Inferior parietal cortex (tissue), 1 donor: Measurements from ENCODE around the gene CEP104.

Source experiments
- DNase-seq: peaks from one replicate; pipeline ENCODE4 v3.0.0-alpha.2; 2016; ENCODE audit errors: extremely low spot score

The CEP104 gene

GRCh38 chr1:3856923-3857790 lies at the start of gene CEP104, which contains the start of gene DFFB:
CEP104 (minus strand) TSS chr1:3857211; CDS start chr1:3852407, 4,804 bp downstream.
DFFB (plus strand) TSS chr1:3857476; CDS start chr1:3857604, 128 bp downstream.
- peak; percentile 94 for DNase-seq

- no peak for DNase-seq
Measured at GRCh38 chr1:3906672-3907020, 49.6 kb upstream of the CEP104 start.

GRCh38 chr1:3905953-3906671 lies 49.1 kb upstream of the CEP104 start:
- DNase-seq, result no peak

DNA sequence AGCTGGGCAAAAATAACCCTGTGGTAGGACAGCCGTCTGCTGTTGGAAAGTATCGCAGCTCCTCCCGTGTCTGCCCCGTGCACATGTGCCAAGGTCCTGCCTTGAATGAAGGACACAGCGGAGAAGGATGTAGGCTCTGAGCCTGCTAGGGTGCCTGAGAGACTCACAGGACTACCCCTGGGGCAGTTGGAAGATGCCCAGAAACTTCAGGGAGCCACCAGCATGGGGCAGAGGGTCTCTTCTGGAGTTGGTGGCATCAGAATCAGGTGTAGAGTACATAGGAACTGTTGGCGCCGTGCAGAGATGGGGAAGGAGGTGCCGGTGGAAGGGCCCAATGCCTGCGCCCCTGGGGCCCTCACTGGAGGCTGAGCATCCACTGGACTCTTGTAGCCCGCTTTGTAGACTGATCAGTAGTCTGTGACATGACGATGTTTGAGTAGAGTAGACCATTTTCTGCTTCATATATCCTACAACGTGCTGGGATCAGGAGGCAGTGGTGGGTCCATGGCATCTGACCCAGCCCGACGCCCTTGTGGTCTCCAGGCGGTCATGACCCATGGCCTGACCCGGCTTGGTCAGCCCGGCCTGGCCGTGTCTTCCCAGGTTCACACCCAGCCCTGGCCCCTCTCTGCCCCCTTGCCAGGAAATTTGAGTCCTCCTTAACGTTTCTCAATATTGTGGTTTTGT lies 48.4 kb upstream of the CEP104 start:
- DNase-seq, result no peak

GRCh38 chr1:3904843-3905185 lies 47.8 kb upstream of the CEP104 start:
- DNase-seq, result no peak

DNA sequence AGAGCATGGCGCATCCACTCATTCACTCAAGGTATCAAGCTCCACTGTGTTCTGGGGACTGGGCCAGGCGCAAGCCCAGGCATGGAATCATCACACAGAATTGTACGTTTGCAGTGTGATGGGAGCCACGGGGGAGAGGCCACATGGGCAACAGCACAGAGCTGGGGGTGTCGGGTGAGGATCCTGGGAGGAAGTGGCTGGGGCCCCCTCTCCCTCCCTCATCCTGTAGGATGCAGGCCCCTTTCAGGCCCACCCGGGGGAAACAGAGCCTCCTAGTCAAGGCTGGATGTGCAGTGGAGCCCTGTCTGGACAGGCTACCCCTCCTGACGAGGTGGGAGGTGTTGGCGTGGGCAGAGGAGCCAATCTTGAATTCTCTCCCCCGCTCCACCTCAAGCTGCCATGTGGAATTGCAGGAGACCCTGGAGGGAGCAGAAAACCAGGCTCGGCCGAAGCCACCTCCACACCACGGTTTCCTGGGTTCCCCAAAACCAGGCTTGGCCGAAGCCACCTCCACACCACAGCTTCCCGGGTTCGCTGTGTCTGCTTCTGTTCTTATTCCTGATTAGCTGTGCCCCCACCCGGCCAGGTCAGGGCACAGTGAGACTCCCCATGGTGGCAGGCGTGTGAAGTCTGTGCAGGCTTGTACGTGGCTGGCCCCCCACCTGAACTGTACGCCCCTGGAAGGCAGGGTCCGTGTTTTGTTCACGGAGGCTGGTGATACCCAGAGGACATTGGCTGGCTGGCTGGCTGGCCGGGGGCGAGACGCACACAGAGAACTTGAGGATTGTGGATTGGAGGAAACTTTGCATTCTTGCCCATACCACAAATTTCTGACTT lies 47.2 kb upstream of the CEP104 start:
- no peak for DNase-seq

GRCh38 chr1:3903141-3904005 lies 46.4 kb upstream of the CEP104 start:
- no peak for DNase-seq

DNA sequence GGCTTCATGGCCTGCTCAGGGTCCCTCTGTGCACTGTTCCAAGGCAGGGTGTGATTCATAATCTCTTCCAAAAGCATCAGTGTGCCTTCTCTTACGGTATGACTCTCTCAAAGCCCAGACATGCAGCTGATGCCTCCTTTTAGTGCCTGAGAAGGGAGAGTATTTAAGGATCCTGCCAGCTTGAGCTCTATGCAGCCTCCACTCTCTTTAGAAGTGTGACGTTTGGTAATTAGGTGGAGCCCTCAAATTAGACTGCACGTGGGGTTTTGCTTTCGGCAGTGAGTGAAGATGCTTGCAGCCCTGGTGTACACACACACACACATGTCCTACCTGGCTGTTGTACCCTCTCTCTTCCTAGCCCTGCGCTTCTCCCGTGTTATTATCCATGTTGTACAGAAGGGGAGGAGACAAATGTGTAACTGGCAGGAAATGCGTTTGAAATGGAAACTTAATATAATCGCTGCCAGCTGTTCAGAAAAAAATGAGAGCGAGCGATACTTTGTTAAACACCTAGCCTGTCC lies 45.6 kb upstream of the CEP104 start:
- DNase-seq, result peak; percentile 22

DNA sequence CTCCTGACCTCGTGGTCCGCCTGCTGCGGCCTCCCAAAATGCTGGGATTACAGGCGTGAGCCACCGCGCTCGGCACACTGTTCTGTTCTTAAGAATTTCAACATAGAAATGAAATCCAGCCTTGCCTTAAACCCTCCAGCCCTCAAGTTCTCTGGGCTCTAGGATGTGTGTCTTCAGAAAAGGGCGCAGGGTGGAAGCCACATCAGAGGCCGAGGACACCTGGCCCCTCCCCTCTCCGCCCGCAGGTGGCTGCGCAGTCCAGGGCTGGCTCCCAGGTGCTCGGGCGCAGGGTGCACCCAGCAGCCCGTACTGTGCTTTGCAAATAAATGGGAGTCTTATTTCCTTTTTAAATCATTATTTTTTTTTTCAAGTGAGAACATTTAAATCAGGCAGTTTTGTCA lies 45.1 kb upstream of the CEP104 start:
- DNase-seq, result no peak

GRCh38 chr1:3900969-3901529 lies 44.0 kb upstream of the CEP104 start:
- DNase-seq, result peak; percentile 95

DNA sequence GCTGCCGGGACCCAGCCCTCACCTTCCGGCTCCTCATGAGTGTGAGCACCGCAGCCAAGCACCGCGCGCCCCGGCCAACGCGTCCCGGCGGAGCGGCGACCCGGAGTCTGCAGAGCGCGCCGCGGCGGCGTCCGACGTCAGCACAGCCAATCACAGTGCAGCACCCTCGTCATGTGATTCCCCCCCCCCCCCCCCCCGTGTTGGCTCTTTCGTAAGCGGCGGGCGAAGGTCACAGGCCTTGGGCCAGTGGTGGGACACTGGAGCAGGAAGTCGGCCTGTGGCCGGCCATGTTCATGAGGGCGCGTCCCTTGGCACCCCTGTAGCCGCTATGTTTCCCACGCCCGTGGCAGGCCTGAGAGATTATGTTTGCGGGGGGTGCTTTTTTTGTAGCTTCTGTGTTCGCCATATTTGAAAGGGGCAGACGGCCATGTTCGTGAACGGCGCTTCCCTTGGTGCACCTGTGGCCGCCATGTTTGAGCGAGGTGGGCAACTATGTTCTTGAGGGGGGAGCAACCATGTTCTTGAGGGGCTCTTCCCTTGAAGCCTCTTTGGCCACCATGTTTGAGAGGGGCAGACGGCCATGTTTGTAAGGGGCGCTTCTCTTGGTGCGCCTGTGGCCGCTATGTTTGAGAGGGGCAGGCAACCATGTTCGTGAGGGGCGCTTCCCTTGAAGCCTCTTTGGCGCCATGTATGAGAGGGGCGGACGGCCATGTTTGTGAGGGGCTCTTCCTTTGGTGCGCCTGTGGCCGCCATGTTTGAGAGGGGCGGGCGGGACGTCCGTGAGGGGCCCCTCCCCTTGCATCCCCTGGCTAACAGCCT lies 43.3 kb upstream of the CEP104 start, which contains the start of gene C1orf174:
TSS of gene C1orf174 (minus strand) at position 123 of the 819 bp plus-strand sequence. CDS start at position 37, 86 bp downstream.
- peak; percentile 98 for DNase-seq

- DNase-seq, result no peak
Measured at GRCh38 chr1:3899754-3900149, 42.7 kb upstream of the CEP104 start.

GRCh38 chr1:3898994-3899753 lies 42.2 kb upstream of the CEP104 start:
- DNase-seq, result no peak

GRCh38 chr1:3898475-3898735 lies 41.4 kb upstream of the CEP104 start:
- no peak for DNase-seq

- DNase-seq, result no peak
Measured at GRCh38 chr1:3896396-3897000, 39.5 kb upstream of the CEP104 start.

DNA sequence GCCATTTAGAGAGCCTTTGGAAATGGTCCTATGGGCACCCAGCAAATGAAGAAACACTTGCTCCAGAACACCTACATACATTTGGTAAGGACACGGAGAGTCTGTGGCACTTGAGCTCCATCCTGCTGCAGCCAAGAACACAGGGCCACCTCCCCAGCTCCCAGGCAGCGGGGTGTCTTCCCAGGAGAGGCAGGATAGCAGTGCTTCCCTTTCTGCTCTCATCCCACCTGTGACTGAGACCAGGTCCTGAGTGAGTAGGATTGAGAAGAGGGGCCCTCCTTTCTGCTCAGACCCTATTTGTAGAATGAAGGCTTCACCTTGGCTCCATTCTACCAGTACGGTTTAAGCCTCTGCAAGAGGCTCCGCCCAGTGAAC lies 38.9 kb upstream of the CEP104 start:
- DNase-seq, result no peak

- DNase-seq, result no peak
Measured at GRCh38 chr1:3895279-3895950, 38.4 kb upstream of the CEP104 start.
